Measurements from ENCODE around the gene KCNC2.

GRCh38 chr12:75011120-75011519 is 198.5 kb downstream of the KCNC2 start:
- no peak for TF ChIP-seq TAF1 (IDR thresholded peaks at IDR 0.05; ENCODE audit: borderline replicate concordance, insufficient read depth, low read length)
- TF ChIP-seq POLR2AphosphoS5 (IDR thresholded peaks at IDR 0.05; ENCODE audit: low read depth, low read length): 0 out of 2 replicates have a peak, but pooled peaks have one; percentile 24
- no peak for TF ChIP-seq SIN3A (IDR thresholded peaks at IDR 0.05; ENCODE audit: borderline replicate concordance, insufficient read depth, low read length)
- TF ChIP-seq, protein P1, sequence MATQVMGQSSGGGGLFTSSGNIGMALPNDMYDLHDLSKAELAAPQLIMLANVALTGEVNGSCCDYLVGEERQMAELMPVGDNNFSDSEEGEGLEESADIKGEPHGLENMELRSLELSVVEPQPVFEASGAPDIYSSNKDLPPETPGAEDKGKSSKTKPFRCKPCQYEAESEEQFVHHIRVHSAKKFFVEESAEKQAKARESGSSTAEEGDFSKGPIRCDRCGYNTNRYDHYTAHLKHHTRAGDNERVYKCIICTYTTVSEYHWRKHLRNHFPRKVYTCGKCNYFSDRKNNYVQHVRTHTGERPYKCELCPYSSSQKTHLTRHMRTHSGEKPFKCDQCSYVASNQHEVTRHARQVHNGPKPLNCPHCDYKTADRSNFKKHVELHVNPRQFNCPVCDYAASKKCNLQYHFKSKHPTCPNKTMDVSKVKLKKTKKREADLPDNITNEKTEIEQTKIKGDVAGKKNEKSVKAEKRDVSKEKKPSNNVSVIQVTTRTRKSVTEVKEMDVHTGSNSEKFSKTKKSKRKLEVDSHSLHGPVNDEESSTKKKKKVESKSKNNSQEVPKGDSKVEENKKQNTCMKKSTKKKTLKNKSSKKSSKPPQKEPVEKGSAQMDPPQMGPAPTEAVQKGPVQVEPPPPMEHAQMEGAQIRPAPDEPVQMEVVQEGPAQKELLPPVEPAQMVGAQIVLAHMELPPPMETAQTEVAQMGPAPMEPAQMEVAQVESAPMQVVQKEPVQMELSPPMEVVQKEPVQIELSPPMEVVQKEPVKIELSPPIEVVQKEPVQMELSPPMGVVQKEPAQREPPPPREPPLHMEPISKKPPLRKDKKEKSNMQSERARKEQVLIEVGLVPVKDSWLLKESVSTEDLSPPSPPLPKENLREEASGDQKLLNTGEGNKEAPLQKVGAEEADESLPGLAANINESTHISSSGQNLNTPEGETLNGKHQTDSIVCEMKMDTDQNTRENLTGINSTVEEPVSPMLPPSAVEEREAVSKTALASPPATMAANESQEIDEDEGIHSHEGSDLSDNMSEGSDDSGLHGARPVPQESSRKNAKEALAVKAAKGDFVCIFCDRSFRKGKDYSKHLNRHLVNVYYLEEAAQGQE (IDR thresholded peaks at IDR 0.05; ENCODE audit: insufficient read depth in 1 of 2, low read depth in 2 of 2, low read length in 2 of 2): no peak; a peak in 1 of 4 replicates
